GM21786 (cell line): ENCODE results near the gene KCNJ10.

ENCODE experiments used
- ATAC-seq: cut with Tn5 transposase; IDR thresholded peaks from one replicate; pipeline ENCODE4 v1.9.1; 2021; ENCODE audit not compliant: unreplicated experiment

The KCNJ10 gene

DNA sequence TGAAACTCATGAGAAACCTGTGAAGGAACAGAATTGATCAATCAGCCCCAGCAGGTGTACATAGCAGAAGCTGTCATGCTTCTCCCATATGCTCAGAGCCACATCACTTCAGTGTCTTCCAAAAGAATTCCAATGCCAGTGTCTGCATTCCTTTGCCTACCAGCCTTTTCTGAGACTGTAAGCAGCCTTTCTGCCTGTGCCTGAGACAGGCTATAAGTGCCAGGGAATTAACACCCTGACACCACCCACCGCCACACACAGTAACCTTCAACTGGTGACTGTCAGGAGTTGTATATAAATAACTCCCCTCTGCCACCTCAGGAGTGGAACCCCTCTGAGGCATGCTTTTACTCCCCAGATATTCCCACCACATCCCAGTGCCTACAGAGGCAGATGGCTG is 77.8 kb downstream of the KCNJ10 start:
- no peak for ATAC-seq

DNA sequence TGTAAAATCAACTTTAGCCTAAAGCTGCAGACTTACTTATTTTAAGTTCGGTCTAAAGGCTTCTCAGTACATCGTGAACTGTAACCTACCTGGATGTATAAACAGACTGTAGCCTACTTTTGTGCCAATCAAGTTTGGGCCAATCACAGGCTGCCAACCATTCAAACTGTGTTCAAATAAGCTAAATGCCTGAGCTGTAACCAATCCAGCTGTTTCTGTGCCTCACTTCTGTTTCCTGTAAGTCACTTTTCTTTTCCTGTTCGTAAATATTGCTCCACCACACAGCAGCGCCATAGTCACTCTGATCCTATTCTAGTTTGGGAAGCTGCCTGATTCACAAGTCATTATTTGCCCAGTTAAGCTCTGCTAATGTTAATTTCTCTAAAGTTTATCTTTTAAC is 78.4 kb downstream of the KCNJ10 start:
- no peak for ATAC-seq

GRCh38 chr1:159990005-159990404 is 80.0 kb downstream of the KCNJ10 start:
- no peak for ATAC-seq

- ATAC-seq: no peak
Measured at GRCh38 chr1:159989581-159989980, 80.4 kb downstream of the KCNJ10 start.

GRCh38 chr1:159988006-159988405 is 82.0 kb downstream of the KCNJ10 start:
- ATAC-seq: no peak

DNA sequence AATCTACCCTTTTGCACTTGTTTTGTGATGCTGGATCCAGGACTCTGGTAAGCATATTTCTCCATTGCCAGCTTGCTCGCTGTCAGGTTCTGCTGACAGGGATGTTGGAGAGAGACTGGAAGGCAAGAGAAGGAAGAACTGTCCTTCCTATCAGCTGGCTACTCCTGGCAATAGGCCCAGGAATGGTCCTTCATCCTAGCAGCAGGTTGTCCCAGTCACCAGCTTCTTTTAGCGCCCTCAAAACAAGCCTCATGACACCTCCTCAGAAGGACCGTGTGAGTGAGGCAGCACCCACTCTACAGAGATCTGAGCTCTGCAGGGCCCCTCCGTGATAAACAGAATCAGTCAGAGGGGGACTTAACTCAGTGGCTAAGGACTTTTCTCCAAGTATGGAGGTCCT is 82.8 kb downstream of the KCNJ10 start:
- no peak for ATAC-seq

DNA sequence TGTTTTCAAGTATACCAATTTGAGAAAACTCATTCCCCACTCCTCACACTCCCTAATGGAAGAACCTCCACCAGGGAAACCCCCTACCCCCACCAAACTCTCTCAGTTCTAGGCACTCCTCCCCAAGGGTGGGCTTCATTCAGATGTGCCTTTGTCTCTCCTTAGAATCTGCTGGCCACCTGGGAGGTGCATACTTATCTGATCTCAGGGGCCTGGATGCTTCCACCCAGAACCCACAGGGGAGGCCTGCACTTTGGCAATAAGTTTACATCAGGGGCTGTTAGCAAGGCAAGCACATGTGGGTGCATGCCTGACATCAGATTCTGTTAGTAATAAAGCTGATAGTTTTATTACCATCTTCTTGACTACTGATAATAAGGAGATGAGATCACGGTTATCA is 83.4 kb downstream of the KCNJ10 start:
- ATAC-seq: no peak

DNA sequence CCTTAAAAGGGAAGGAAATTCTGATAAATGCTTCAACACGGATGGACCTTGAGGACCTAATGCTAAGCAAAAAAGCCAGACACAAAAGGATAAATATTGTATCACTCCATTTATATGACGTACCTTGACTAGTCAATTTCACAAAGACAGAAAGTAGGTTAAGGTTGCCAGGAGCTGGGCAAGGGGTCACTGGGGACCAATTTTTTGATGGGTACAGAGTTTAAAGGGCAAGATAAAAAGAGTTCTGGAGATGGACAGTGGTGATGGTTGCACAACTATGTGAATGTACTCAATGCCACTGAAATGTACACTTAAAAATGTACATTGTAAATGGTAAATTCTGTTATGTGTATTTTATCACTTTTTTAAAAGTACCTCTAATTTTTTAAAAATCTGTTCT is 83.9 kb downstream of the KCNJ10 start:
- ATAC-seq: no peak

GRCh38 chr1:159985473-159985872 is 84.5 kb downstream of the KCNJ10 start:
- no peak for ATAC-seq

DNA sequence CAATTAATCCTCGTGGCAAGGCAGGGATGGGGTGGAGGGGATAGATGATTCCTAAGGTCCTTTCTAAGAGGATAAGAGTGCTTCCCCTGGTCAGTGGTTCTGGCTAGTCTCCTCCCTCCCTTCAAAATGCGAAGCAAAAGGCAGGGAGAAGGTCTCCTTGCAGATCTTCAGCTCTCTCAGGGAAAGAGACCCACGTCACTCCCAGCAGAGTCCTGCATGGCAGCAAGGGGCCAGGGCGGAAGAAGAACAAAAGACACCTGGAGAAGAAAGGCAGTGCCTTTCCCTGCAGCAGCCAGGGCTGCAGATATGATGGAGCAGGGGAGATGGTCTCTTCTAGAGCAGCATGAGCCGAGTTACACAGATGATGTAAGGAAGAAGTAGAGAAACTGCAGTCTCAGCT is 86.3 kb downstream of the KCNJ10 start:
- ATAC-seq: no peak

GRCh38 chr1:159982280-159982679 is 87.7 kb downstream of the KCNJ10 start:
- ATAC-seq: no peak

- no peak for ATAC-seq
Measured at GRCh38 chr1:159981351-159982055, 88.5 kb downstream of the KCNJ10 start.

GRCh38 chr1:159980786-159981185 is 89.2 kb downstream of the KCNJ10 start:
- ATAC-seq: no peak

DNA sequence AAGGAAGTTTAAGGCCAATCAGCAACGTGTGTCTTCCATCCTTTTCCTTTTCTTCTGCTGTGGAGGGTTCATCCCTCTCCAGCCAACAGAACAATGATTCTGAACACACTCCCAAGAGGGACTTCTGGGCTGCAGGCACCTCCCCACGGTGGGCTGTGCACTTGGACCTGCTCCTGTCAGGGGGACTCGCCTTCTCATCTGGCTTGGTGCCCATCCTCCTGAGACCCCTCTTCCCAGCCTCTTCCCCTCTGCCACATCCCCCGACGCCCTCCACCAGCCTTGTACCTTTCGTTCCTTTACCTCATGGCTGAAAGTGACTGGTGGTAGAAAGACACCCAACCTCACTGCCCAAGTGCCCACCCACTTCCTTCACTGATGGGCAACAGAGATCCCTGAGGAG is 89.9 kb downstream of the KCNJ10 start:
- no peak for ATAC-seq

GRCh38 chr1:159979257-159979656 is 90.7 kb downstream of the KCNJ10 start:
- no peak for ATAC-seq

DNA sequence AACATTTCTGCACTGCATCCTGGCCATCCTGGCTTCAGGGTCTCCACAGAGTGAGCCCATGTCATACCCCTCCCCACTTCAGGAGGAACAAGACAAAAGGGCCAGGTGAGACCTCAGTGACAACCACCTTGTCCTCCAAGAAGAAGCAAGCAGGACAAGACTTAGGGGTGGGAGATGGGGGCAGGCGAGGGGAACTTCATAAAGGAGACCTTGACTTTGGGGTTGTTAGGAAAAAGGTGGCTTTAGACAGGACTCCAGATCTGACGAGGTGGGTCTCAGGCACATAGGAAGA is 91.9 kb downstream of the KCNJ10 start:
- ATAC-seq: no peak

GRCh38 chr1:159977364-159978106 is 92.4 kb downstream of the KCNJ10 start:
- ATAC-seq: no peak

- no peak for ATAC-seq
Measured at GRCh38 chr1:159974350-159974965, 95.5 kb downstream of the KCNJ10 start.

DNA sequence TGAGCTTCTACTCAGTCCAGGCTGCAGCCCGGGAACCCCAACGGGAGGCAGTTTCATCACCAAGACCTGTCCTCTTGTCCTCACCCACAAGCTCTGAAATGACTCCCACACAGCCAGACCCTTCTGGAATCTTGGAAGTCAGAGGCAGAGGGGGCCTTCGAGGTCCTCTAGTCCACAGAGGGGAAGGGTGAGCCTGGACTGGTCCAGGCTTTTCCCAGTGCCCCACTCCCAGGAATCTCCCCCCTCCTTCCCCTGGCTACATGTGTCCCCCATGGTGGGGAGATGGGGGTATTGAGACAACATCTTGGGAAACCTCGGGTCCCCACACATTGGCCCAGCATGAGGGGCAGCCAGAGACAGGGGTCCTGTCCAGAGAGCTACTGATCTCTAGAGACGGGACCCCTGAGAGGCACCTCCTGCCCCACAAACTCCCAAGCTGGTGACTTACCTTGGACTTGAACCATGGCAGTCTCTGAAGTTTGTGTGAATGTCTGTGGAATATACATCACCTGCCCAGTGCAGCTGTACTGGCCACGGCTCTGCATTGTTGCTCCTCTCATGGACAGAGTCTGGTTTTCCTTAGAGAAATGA is 96.5 kb downstream of the KCNJ10 start:
- ATAC-seq: no peak

GRCh38 chr1:159972443-159973205 is 97.3 kb downstream of the KCNJ10 start:
- no peak for ATAC-seq

- ATAC-seq: no peak
Measured at GRCh38 chr1:159970932-159971342, 99.0 kb downstream of the KCNJ10 start.
